ENCODE results near the gene PIGT.

GRCh38 chr20:45395114-45395415 is 20.9 kb upstream of the PIGT start:
- TF ChIP-seq, protein P1, sequence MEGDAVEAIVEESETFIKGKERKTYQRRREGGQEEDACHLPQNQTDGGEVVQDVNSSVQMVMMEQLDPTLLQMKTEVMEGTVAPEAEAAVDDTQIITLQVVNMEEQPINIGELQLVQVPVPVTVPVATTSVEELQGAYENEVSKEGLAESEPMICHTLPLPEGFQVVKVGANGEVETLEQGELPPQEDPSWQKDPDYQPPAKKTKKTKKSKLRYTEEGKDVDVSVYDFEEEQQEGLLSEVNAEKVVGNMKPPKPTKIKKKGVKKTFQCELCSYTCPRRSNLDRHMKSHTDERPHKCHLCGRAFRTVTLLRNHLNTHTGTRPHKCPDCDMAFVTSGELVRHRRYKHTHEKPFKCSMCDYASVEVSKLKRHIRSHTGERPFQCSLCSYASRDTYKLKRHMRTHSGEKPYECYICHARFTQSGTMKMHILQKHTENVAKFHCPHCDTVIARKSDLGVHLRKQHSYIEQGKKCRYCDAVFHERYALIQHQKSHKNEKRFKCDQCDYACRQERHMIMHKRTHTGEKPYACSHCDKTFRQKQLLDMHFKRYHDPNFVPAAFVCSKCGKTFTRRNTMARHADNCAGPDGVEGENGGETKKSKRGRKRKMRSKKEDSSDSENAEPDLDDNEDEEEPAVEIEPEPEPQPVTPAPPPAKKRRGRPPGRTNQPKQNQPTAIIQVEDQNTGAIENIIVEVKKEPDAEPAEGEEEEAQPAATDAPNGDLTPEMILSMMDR (IDR thresholded peaks at IDR 0.05) = no peak
- no peak for TF ChIP-seq POLR2A (IDR thresholded peaks at IDR 0.05)

Measured in stomach (tissue), 4 donors.